ENCODE measurements around the gene CORIN. TPM values are rescaled to one million over a fixed set of nuclear protein-coding genes. Genes with fewer than 3 reads are reported as not detected.
A peak's percentile ranks its signal among the peaks of the same experiment; 100 is the strongest.

The CORIN gene
- total and polyA plus RNA-seq, 2 of the 13 experiments (the other 11 are each of a cell fraction or from before 2014, with no cell fraction given) = 0.84 to 1.2 TPM

DNA sequence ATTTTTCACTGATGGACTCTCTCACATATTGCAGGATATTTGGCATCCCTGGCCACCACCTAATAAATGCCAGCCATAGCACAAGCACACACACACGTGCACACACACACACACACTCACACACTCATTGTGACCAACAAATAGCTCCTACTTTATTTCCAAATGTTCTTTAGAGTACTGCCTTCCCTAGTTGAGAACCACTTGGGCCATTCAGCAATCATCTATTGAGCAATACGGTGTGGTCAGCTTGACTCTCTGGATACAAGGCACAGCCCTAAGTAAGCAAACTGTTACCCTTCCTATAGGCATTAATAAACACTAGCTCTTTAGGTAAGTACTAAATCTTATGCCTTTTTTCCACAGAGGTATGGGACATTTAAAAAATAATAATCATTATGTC is 21.1 kb downstream of the CORIN start:
- Histone ChIP-seq H3K36me3 (replicated peaks in 1 of 2; ENCODE audit: control insufficient read depth in 1 of 2, insufficient read depth in 2 of 2, low read length in 2 of 2) (no peaks in the 10 kb centered on the region), H3K4me2 (ENCODE audit: low read depth, low read length) (no peak overlapping the region), H3K27me3 (ENCODE audit: control insufficient read depth in 1 of 2, insufficient read depth in 2 of 2, low read length in 2 of 2) (no peaks in the 10 kb centered on the region), H3K79me2 (ENCODE audit: insufficient read depth, low read length) (no peaks in the 10 kb centered on the region), H3K9ac (ENCODE audit: insufficient read depth, low read depth, low read length) (no peak overlapping the region), H2AFZ (ENCODE audit: low read length) (no peak overlapping the region), H3K4me1 (ENCODE audit: insufficient read depth, low read length) (peaks cover 19% of the 10 kb centered on the region), H4K20me1 (ENCODE audit: insufficient read depth, low read length) (no peaks in the 10 kb centered on the region), H3K27ac (ENCODE audit: extremely low read length, insufficient read depth, low read length) (no peak overlapping the region), H3K4me3 (replicated peaks in 1 of 3; ENCODE audit: insufficient read depth in 1 of 3, low read depth in 2 of 3, low read length in 3 of 3) (no peak overlapping the region), H3K9me3 (ENCODE audit: low read length) (no peaks in the 10 kb centered on the region)
- ChIA-PET CTCF (ENCODE audit: low intra/inter-chr PET ratio, low total read pairs) (no interaction called here), POLR2A (no interaction called here)
- BruUV-seq (replicated peaks) = no TSS peak
- TF ChIP-seq CEBPB (IDR thresholded peaks at IDR 0.05; ENCODE audit: borderline replicate concordance, low read depth, low read length) (peak; percentile 64), PCBP1 (IDR thresholded peaks at IDR 0.05; ENCODE audit: borderline replicate concordance, low read depth, low read length) (no peak), CEBPG (CRISPR knock-in tag; IDR thresholded peaks at IDR 0.05) (peak; percentile 39; the same call in 1 of the 2 replicates)
- TF ChIP-seq, protein P1, sequence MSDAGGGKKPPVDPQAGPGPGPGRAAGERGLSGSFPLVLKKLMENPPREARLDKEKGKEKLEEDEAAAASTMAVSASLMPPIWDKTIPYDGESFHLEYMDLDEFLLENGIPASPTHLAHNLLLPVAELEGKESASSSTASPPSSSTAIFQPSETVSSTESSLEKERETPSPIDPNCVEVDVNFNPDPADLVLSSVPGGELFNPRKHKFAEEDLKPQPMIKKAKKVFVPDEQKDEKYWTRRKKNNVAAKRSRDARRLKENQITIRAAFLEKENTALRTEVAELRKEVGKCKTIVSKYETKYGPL (CRISPR knock-in tag; IDR thresholded peaks at IDR 0.05) = no peak
- intact Hi-C loops (cut with micrococcal nuclease; ENCODE audit: unreplicated experiment) (no loop called here), in situ Hi-C loops (cut with HindIII; ENCODE audit: extremely low pct_ligation_motif_present, low pct_unique_long_range_greater_than_20kb) (no loop called here)
- 19% methylated on average over 2 of the region's 2 CpGs for WGBS (ENCODE audit: low lambda C conversion rate)
- peak; percentile 8 for FAIRE-seq
- ATAC-seq = no peak
- no peak for DNase-seq (ENCODE audit: low spot score)

DNA sequence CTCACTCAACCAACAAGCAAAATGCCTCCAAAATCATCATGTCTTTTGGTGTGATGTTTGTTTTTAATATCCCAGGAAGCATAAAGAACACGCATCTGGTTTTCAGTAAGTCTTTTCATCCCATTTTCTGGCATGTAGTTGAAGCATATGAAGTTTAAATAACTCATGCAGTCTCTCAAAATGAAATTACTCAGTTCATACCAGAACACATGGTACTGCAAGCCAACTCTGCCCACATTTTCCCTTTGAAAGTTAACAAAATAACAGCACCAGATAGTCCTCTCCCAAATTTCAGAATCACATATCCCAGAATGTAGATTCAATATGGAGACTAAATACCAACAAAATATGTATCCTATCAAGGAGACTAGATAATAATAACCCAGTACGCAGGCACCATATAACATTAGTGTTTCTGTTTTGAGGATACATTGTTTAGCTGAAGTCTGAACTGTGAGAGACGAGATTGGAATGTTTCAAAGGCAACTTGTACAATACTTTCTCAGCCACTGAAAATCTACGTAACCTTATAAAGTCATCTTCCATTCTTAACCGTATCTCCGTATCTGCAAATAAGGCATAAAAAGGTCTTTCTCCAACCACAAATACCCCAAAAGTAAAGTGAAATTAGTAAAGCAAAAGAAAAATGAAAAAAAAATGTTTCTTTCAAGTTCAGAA is 23.1 kb downstream of the CORIN start:
- no TSS peak for BruUV-seq (replicated peaks)
- intact Hi-C loops (cut with micrococcal nuclease; ENCODE audit: unreplicated experiment) (no loop called here), in situ Hi-C loops (cut with HindIII; ENCODE audit: extremely low pct_ligation_motif_present, low pct_unique_long_range_greater_than_20kb) (no loop called here)
- Histone ChIP-seq H3K79me2 (ENCODE audit: insufficient read depth, low read length) (no peaks in the 10 kb centered on the region), H3K4me2 (ENCODE audit: low read depth, low read length) (no peak overlapping the region), H2AFZ (ENCODE audit: low read length) (no peak overlapping the region), H3K9ac (ENCODE audit: insufficient read depth, low read depth, low read length) (no peak overlapping the region), H3K9me3 (ENCODE audit: low read length) (no peaks in the 10 kb centered on the region), H3K4me1 (ENCODE audit: insufficient read depth, low read length) (peaks cover 31% of the 10 kb centered on the region), H3K4me3 (replicated peaks in 1 of 3; ENCODE audit: insufficient read depth in 1 of 3, low read depth in 2 of 3, low read length in 3 of 3) (no peak overlapping the region), H3K27me3 (ENCODE audit: control insufficient read depth in 1 of 2, insufficient read depth in 2 of 2, low read length in 2 of 2) (no peaks in the 10 kb centered on the region), H3K36me3 (replicated peaks in 1 of 2; ENCODE audit: control insufficient read depth in 1 of 2, insufficient read depth in 2 of 2, low read length in 2 of 2) (no peaks in the 10 kb centered on the region), H4K20me1 (ENCODE audit: insufficient read depth, low read length) (no peaks in the 10 kb centered on the region), H3K27ac (ENCODE audit: extremely low read length, insufficient read depth, low read length) (no peak overlapping the region)
- FAIRE-seq = no peak
- WGBS (ENCODE audit: low lambda C conversion rate) = 73% methylated on average over 6 of the region's 6 CpGs
- ChIA-PET POLR2A (no interaction called here), CTCF (ENCODE audit: low intra/inter-chr PET ratio, low total read pairs) (no interaction called here)
- no peak for DNase-seq (ENCODE audit: low spot score)
- no peak for ATAC-seq
- TF ChIP-seq SAP130 (CRISPR knock-in tag; IDR thresholded peaks at IDR 0.05; ENCODE audit: low read depth) = no peak
- TF ChIP-seq JUNB (CRISPR knock-in tag; IDR thresholded peaks at IDR 0.05; ENCODE audit: borderline replicate concordance) = no peak
- no peak for TF ChIP-seq SP1 (IDR thresholded peaks at IDR 0.05)
- no peak for TF ChIP-seq SP1 (CRISPR knock-in tag; IDR thresholded peaks at IDR 0.05)
- TF ChIP-seq BCL6 (CRISPR knock-in tag; IDR thresholded peaks at IDR 0.05) = no peak
- TF ChIP-seq TRIM24 (CRISPR knock-in tag; IDR thresholded peaks at IDR 0.05) = no peak
- TF ChIP-seq HMG20B (CRISPR knock-in tag; conservative IDR thresholded peaks at IDR 0.05) = no peak
- TF ChIP-seq IRF2 (CRISPR knock-in tag; IDR thresholded peaks at IDR 0.05) = no peak
- TF ChIP-seq DNMT1 (CRISPR knock-in tag; IDR thresholded peaks at IDR 0.05) = no peak
- TF ChIP-seq HOXA3 (CRISPR knock-in tag; IDR thresholded peaks at IDR 0.05) = no peak
- no peak for TF ChIP-seq ZSCAN22 (CRISPR knock-in tag; IDR thresholded peaks at IDR 0.05)
- TF ChIP-seq POLR2A (IDR thresholded peaks at IDR 0.05; ENCODE audit: insufficient read depth in 1 of 2, low read depth in 2 of 2, low read length in 2 of 2) = no peak
- TF ChIP-seq KDM5A (IDR thresholded peaks at IDR 0.05; ENCODE audit: borderline replicate concordance, low read length) = no peak
- TF ChIP-seq, protein P2, sequence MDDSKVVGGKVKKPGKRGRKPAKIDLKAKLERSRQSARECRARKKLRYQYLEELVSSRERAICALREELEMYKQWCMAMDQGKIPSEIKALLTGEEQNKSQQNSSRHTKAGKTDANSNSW (CRISPR knock-in tag; IDR thresholded peaks at IDR 0.05; ENCODE audit: borderline replicate concordance) = no peak
- TF ChIP-seq ZNF160 (CRISPR knock-in tag; IDR thresholded peaks at IDR 0.05) = no peak
- TF ChIP-seq, protein P3, sequence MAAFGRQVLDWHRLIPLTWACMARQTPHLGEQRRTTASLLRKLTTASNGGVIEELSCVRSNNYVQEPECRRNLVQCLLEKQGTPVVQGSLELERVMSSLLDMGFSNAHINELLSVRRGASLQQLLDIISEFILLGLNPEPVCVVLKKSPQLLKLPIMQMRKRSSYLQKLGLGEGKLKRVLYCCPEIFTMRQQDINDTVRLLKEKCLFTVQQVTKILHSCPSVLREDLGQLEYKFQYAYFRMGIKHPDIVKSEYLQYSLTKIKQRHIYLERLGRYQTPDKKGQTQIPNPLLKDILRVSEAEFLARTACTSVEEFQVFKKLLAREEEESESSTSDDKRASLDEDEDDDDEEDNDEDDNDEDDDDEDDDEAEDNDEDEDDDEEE (CRISPR knock-in tag; IDR thresholded peaks at IDR 0.05) = no peak
- TF ChIP-seq CBX1 (IDR thresholded peaks at IDR 0.05; ENCODE audit: low read depth) = no peak

Data from HepG2 (cell line).